ENCODE measurements around the gene RALB. TPM values are rescaled to one million over a fixed set of nuclear protein-coding genes. Genes with fewer than 3 reads are reported as not detected.
"Not testable (repeated sequence)": the region's sequence is repeated elsewhere in the genome, so short reads cannot be mapped to it uniquely, and the experiment has no call there.

Gene RALB
- polyA plus RNA-seq, 1 experiment, result 69.6 TPM

GRCh38 chr2:120258196-120258595 is 5.5 kb downstream of the RALB start:
- H3K4me3 ChIP-seq (ENCODE audit: low read depth, low read length), result no peak overlapping the region
- TF ChIP-seq, protein P1, sequence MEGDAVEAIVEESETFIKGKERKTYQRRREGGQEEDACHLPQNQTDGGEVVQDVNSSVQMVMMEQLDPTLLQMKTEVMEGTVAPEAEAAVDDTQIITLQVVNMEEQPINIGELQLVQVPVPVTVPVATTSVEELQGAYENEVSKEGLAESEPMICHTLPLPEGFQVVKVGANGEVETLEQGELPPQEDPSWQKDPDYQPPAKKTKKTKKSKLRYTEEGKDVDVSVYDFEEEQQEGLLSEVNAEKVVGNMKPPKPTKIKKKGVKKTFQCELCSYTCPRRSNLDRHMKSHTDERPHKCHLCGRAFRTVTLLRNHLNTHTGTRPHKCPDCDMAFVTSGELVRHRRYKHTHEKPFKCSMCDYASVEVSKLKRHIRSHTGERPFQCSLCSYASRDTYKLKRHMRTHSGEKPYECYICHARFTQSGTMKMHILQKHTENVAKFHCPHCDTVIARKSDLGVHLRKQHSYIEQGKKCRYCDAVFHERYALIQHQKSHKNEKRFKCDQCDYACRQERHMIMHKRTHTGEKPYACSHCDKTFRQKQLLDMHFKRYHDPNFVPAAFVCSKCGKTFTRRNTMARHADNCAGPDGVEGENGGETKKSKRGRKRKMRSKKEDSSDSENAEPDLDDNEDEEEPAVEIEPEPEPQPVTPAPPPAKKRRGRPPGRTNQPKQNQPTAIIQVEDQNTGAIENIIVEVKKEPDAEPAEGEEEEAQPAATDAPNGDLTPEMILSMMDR (IDR thresholded peaks at IDR 0.05; ENCODE audit: low read depth, low read length), result no peak
- ChIA-PET CTCF (interaction anchor here (2.6 to 6.6 kb wide), 2 partner anchors 25 to 55 kb away, joined by 7 to 40 read pairs; no protein-coding TSS in a partner anchor), POLR2A (no interaction called here)
- DNase-seq (ENCODE audit: low read depth, low spot score), result no peak
- H3K27me3 ChIP-seq (ENCODE audit: control insufficient read depth, insufficient read depth, low read length), result no peaks in the 10 kb centered on the region
- H3K27ac ChIP-seq (ENCODE audit: low read depth, low read length), result no peak overlapping the region
- peaks cover 17% of the 10 kb centered on the region for H3K9me3 ChIP-seq (ENCODE audit: control insufficient read depth, insufficient read depth, low read length)

DNA sequence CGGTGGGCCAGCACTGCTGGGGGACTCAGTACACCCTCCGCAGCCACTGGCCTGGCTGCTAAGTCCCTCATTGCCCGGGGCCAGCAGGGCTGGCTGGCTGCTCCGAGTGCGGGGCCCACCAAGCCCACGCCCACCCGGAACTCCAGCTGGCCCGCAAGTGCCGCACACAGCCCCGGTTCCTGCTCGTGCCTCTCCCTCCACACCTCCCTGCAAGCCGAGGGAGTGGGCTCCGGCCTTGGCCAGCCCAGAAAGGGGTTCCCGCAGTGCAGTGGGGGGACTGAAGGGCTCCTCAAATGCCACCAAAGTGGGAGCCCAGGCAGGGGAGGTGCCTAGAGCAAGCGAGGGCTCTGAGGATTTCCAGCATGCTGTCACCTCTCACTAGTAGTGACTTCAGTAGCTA is 7.3 kb downstream of the RALB start:
- H3K4me3 ChIP-seq (ENCODE audit: low read depth, low read length); H3K27me3 ChIP-seq (ENCODE audit: control insufficient read depth, insufficient read depth, low read length); H3K27ac ChIP-seq (ENCODE audit: low read depth, low read length); CTCF ChIA-PET; DNase-seq (ENCODE audit: low read depth, low spot score); POLR2A ChIA-PET: not testable (repeated sequence)
- H3K9me3 ChIP-seq (ENCODE audit: control insufficient read depth, insufficient read depth, low read length), result peaks cover 17% of the 10 kb centered on the region

DNA sequence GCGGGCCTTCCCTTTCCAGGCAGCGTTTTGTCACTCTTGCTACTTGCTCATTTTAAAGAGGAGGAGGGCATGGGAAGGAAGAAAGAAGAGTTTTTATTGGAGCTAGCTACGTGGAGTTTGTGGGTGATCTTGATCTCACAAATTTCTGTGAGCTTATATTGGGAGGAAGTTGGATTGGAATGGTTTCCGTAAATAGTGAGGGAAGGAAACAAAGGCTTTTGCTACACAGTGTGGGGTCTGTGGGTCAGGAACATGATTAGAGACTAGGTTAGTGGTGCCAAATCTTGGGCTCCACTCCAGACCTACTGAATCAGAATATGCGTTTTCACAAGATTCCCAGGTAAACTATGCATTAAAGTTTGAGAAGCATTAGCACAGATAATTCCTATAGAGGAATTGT is 8.1 kb downstream of the RALB start:
- ChIA-PET POLR2A (no interaction called here), CTCF (no interaction called here)
- no peak overlapping the region for H3K4me3 ChIP-seq (ENCODE audit: low read depth, low read length)
- TF ChIP-seq, protein P1 (IDR thresholded peaks at IDR 0.05; ENCODE audit: low read depth, low read length), result no peak
- H3K9me3 ChIP-seq (ENCODE audit: control insufficient read depth, insufficient read depth, low read length), result peaks cover 17% of the 10 kb centered on the region
- H3K27me3 ChIP-seq (ENCODE audit: control insufficient read depth, insufficient read depth, low read length), result no peaks in the 10 kb centered on the region
- DNase-seq (ENCODE audit: low read depth, low spot score), result no peak
- no peak overlapping the region for H3K27ac ChIP-seq (ENCODE audit: low read depth, low read length)

- ChIA-PET POLR2A (interaction anchor here (0.5 kb wide), 1 partner anchor 12 kb away, joined by 3 read pairs; no protein-coding TSS in a partner anchor), CTCF (no interaction called here)
- Histone ChIP-seq H3K27ac (ENCODE audit: low read depth, low read length) (no peak overlapping the region), H3K27me3 (ENCODE audit: control insufficient read depth, insufficient read depth, low read length) (no peaks in the 10 kb centered on the region), H3K9me3 (ENCODE audit: control insufficient read depth, insufficient read depth, low read length) (peaks cover 17% of the 10 kb centered on the region), H3K4me3 (ENCODE audit: low read depth, low read length) (no peak overlapping the region)
- TF ChIP-seq, protein P1 (IDR thresholded peaks at IDR 0.05; ENCODE audit: low read depth, low read length), result no peak
- no peak for DNase-seq (ENCODE audit: low read depth, low spot score)
Observed at GRCh38 chr2:120261387-120262006, 8.8 kb downstream of the RALB start.

DNA sequence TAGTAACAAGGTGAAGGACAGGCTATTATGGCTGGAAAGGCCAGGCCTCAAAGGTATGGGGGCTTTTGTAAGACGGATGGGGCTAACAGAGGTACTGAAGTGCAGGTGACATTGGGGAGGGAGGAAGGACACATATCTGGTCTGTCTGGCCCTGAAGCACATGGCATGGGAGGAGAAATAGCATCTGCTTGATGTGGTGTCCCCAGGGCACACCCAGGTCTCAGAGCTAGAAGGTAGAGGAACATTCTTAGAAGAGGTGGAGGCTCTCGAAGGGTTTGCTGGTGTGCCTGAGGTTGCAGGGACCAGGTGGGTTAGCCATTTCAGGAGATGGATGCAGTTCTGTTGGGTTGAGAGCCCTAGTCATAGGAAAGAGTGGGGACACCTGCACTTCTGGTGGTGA is 9.5 kb downstream of the RALB start:
- no peak overlapping the region for H3K27ac ChIP-seq (ENCODE audit: low read depth, low read length)
- no peak for DNase-seq (ENCODE audit: low read depth, low spot score)
- POLR2A ChIA-PET, result interaction anchor here (0.5 kb wide), 1 partner anchor 12 kb away, joined by 3 read pairs; no protein-coding TSS in a partner anchor
- peaks cover 17% of the 10 kb centered on the region for H3K9me3 ChIP-seq (ENCODE audit: control insufficient read depth, insufficient read depth, low read length)
- no peak overlapping the region for H3K4me3 ChIP-seq (ENCODE audit: low read depth, low read length)
- TF ChIP-seq, protein P1 (IDR thresholded peaks at IDR 0.05; ENCODE audit: low read depth, low read length), result no peak
- H3K27me3 ChIP-seq (ENCODE audit: control insufficient read depth, insufficient read depth, low read length), result no peaks in the 10 kb centered on the region
- CTCF ChIA-PET, result no interaction called here

Data from AG04450 (cell line).